Esophagus squamous epithelium (tissue), 4 donors: Measurements from ENCODE around the gene MYO5A.

Experiments
- POLR2A ChIP-seq, 4 donors: fragments of 450-650 bp; IDR thresholded peaks; one replicate each; pipeline ENCODE4 v1.6.1; 2017; ENCODE audit warnings: antibody characterized with exemption in 4 of 4, mild to moderate bottlenecking in 4 of 4, moderate library complexity in 3 of 4
- TF ChIP-seq, protein P1 (sequence below), 6 experiments: fragments of 450-650 bp in 4 of 6; fragments of 200-600 bp in 2 of 6; sonication (generic) in 2 of 6; IDR thresholded peaks; one replicate each; pipeline ENCODE4 v1.5.1; 2016 to 2019; ENCODE audit warnings: antibody characterized with exemption in 6 of 6, mild to moderate bottlenecking in 4 of 6, moderate library complexity in 4 of 6

DNA sequence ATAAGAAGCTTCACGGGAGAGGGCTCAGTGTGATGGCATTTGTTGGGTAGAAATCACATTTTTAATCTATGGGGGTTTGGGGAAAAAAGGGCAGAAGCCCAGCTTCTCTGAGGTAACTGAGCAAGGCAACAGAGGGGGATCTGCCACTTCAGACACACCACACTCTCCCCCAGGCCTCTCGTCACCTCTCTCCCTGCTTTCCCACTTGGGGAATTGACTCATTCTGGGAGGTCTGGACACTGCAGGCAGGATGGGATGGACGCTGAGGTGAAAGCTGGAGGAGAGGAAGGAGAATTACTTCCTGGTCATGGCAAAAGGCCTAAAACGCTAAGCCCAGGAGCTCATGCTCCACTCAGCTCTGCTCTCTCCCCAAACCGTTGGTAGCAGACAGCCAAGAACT, 266.3 kb downstream of the MYO5A start:
- no peak for TF ChIP-seq POLR2A (IDR thresholded peaks at IDR 0.05)
- TF ChIP-seq, protein P1, sequence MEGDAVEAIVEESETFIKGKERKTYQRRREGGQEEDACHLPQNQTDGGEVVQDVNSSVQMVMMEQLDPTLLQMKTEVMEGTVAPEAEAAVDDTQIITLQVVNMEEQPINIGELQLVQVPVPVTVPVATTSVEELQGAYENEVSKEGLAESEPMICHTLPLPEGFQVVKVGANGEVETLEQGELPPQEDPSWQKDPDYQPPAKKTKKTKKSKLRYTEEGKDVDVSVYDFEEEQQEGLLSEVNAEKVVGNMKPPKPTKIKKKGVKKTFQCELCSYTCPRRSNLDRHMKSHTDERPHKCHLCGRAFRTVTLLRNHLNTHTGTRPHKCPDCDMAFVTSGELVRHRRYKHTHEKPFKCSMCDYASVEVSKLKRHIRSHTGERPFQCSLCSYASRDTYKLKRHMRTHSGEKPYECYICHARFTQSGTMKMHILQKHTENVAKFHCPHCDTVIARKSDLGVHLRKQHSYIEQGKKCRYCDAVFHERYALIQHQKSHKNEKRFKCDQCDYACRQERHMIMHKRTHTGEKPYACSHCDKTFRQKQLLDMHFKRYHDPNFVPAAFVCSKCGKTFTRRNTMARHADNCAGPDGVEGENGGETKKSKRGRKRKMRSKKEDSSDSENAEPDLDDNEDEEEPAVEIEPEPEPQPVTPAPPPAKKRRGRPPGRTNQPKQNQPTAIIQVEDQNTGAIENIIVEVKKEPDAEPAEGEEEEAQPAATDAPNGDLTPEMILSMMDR (IDR thresholded peaks at IDR 0.05) = no peak
